Activated CD8-positive, alpha-beta T cell treated with anti-CD3 and anti-CD28 coated beads, Interleukin-2, amount 10 ng/mL, durations not matched to agents 7 days and 5 days (primary cell): ENCODE data around the gene LRRC74A. TPM values are rescaled to one million over a fixed set of nuclear protein-coding genes. Genes with fewer than 3 reads are reported as not detected.
A peak's percentile ranks its signal among the peaks of the same experiment; 100 is the strongest.

Experiments used
- ATAC-seq: fragments of 150-1000 bp; cut with Tn5 transposase; one replicate; pipeline ENCODE4 v1.10.0; 2021; ENCODE audit warnings: moderate library complexity
- CTCF ChIA-PET: fragments of 350-600 bp; sonication (Branson Sonifier 250); formaldehyde crosslinking; loops from one replicate; lab custom pipeline; 2021; ENCODE audit warnings: antibody characterized with exemption; lab: Charles Lee
- POLR2A ChIA-PET: fragments of 350-600 bp; sonication (Branson Sonifier 250); formaldehyde crosslinking; loops from one replicate; lab custom pipeline; 2021; ENCODE audit warnings: antibody characterized with exemption; lab: Charles Lee
- DNase-seq: peaks from one replicate; pipeline ENCODE4 v3.0.0-alpha.2; 2020
- H3K27ac Mint-ChIP-seq: one replicate; pipeline ENCODE4 v1.8.0; 2021; ENCODE audit warnings: mild to moderate bottlenecking, mixed read lengths
- H3K27me3 Mint-ChIP-seq: one replicate; pipeline ENCODE4 v1.8.0; 2021; ENCODE audit warnings: low read depth, mixed read lengths
- H3K36me3 Mint-ChIP-seq: one replicate; pipeline ENCODE4 v1.8.0; 2021; ENCODE audit warnings: low read depth, mixed read lengths
- H3K4me1 Mint-ChIP-seq: one replicate; pipeline ENCODE4 v1.8.0; 2021; ENCODE audit warnings: low read depth, mixed read lengths
- H3K4me3 Mint-ChIP-seq: one replicate; pipeline ENCODE4 v1.8.0; 2021; ENCODE audit warnings: mild to moderate bottlenecking, mixed read lengths
- H3K9me3 Mint-ChIP-seq: one replicate; pipeline ENCODE4 v1.8.0; 2022; ENCODE audit warnings: mixed read lengths; ENCODE audit not compliant: insufficient read depth
- total RNA-seq, 2 experiments: library from RNA; stranded (reverse); gene quantifications; one replicate each; pipeline ENCODE4 v1.2.3, GENCODE V29; 2021

Gene LRRC74A
- not detected for total RNA-seq

DNA sequence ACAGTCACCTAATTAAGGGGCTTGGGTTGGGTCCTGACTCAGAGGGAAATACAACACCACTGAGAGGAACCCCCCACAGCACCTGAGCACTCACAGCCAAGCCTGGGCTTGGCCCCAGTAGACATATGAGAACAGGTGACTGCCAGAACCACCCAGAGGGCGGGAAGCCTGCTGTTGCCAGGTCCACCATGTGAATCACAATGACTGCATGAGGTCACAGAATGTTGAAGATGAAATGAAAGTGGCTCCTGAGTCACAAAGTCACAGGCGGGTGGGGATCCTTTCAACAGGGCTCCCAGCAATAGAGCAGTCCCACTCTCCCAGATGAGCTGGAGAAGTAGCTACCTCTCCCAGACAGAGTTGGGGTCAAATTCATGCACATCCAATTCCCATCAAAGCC is at the start of gene LRRC74A:
LRRC74A (plus strand) TSS at position 287 of the 400 bp plus-strand sequence. CDS start 290 bp downstream, outside the sequence.
- Mint-ChIP-seq H3K4me3 (no peak within 1 kb of the TSS), H3K27me3 (peaks cover 5% of the 10 kb centered on the region), H3K9me3 (no peaks in the 10 kb centered on the region), H3K27ac (no peak within 1 kb of the TSS), H3K36me3 (no peaks in the 10 kb centered on the region), H3K4me1 (no peaks in the 10 kb centered on the region)
- ATAC-seq: no peak
- no peak for DNase-seq
- POLR2A ChIA-PET: no interaction called here
- CTCF ChIA-PET: no interaction called here

GRCh38 chr14:76776428-76777251 is 49.6 kb upstream of the LRRC74A start:
- Mint-ChIP-seq H3K9me3 (no peaks in the 10 kb centered on the region), H3K4me3 (no peak overlapping the region), H3K27ac (no peak overlapping the region), H3K36me3 (no peaks in the 10 kb centered on the region), H3K4me1 (peaks cover 37% of the 10 kb centered on the region), H3K27me3 (no peaks in the 10 kb centered on the region)
- ATAC-seq (no peak), DNase-seq (no peak)
- POLR2A ChIA-PET: interaction anchor here (1.5 kb wide), 1 partner anchor 10 kb away, joined by 4 read pairs; no protein-coding TSS in a partner anchor
- CTCF ChIA-PET: interaction anchor here (1.1 to 3.2 kb wide), 5 partner anchors 8 to 66 kb away, joined by 4 to 14 read pairs (median 8); no protein-coding TSS in a partner anchor

- Mint-ChIP-seq H3K27ac (no peak overlapping the region), H3K9me3 (no peaks in the 10 kb centered on the region), H3K27me3 (no peaks in the 10 kb centered on the region), H3K4me3 (no peak overlapping the region), H3K4me1 (peaks cover 47% of the 10 kb centered on the region), H3K36me3 (no peaks in the 10 kb centered on the region)
- DNase-seq (no peak), ATAC-seq (no peak)
- ChIA-PET POLR2A (no interaction called here), CTCF (interaction anchor here (1.1 to 3.2 kb wide), 3 partner anchors 9 to 67 kb away, joined by 5 to 14 read pairs (median 11); no protein-coding TSS in a partner anchor)
Measured at GRCh38 chr14:76777721-76778120, 48.5 kb upstream of the LRRC74A start.

DNA sequence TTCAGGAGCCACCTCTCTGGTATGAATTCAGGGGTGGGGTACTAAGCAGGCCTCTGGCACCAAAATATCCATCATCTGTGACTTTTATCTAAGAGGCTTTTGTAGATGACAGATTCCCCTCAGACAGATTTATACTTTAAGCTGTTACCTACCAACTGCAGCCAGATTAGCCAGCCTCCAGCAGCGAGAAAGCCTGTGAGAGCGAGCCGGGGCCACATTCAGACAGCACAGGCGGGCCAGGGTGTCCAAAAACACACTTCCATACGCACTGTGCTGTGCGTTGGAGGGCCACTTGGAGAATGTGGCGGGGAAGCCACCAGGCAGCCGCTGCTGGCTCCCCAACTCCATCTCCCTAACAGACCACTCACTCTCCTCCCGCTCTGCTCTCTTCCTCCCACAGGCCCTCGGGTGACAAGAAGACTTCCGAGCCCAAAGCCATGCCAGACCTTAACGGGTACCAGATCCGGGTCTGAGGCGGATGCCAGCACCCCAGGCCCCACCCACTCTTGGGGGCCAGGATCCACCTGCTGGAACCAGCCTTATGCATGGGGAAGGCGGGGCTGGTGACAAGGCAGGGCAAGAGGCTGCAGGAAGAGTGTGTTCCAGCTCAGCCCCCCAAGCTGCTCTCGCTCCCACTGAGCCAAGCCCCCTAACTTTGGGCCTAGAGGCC is 47.5 kb upstream of the LRRC74A start:
- Mint-ChIP-seq H3K27ac (peak overlapping the region; percentile 25), H3K9me3 (no peaks in the 10 kb centered on the region), H3K4me3 (no peak overlapping the region), H3K27me3 (no peaks in the 10 kb centered on the region), H3K36me3 (no peaks in the 10 kb centered on the region), H3K4me1 (peaks cover 51% of the 10 kb centered on the region)
- ATAC-seq (no peak), DNase-seq (no peak)
- POLR2A ChIA-PET: no interaction called here
- CTCF ChIA-PET: interaction anchor here (3.2 kb wide), 1 partner anchor 32 kb away, joined by 11 read pairs; no protein-coding TSS in a partner anchor

- no peaks in the 10 kb centered on the region for H3K27me3 Mint-ChIP-seq
- POLR2A ChIA-PET: interaction anchor here (0.6 kb wide), 1 partner anchor 9 kb away, joined by 3 read pairs; no protein-coding TSS in a partner anchor
Measured at GRCh38 chr14:76779221-76780057, 46.8 kb upstream of the LRRC74A start.

DNA sequence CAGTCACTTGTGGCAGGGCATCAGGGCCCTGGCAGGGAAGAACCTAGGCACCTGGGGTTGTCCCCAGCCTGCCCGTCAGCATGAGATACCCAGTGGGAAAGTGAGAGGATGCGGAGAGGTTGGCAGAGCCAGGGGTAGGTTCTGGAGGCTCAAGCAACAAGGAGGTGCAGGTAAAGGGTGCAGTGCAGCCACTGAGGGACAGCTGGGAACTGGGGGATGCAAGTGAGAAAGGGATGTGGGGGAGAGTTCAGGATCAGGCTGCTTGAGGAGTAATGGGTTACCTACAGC is 46.2 kb upstream of the LRRC74A start:
- POLR2A ChIA-PET: interaction anchor here (0.6 kb wide), 1 partner anchor 9 kb away, joined by 3 read pairs; no protein-coding TSS in a partner anchor
- ATAC-seq (no peak), DNase-seq (no peak)
- no peaks in the 10 kb centered on the region for H3K36me3 Mint-ChIP-seq
- peak overlapping the region; percentile 2 for H3K27ac Mint-ChIP-seq
- H3K4me1 Mint-ChIP-seq: peaks cover 62% of the 10 kb centered on the region
- CTCF ChIA-PET: interaction anchor here (3.2 to 8.9 kb wide), 2 partner anchors 31 to 71 kb away, joined by 11 to 104 read pairs; no protein-coding TSS in a partner anchor
- H3K9me3 Mint-ChIP-seq: no peaks in the 10 kb centered on the region
- no peaks in the 10 kb centered on the region for H3K27me3 Mint-ChIP-seq
- no peak overlapping the region for H3K4me3 Mint-ChIP-seq

More at GRCh38 chr14:76779221-76780057, 46.8 kb upstream of the LRRC74A start:
- DNase-seq: no peak
- CTCF ChIA-PET: interaction anchor here (3.2 to 8.9 kb wide), 2 partner anchors 31 to 70 kb away, joined by 11 to 104 read pairs; no protein-coding TSS in a partner anchor
- no peaks in the 10 kb centered on the region for H3K9me3 Mint-ChIP-seq
- H3K27ac Mint-ChIP-seq: peak overlapping the region; percentile 2
- H3K36me3 Mint-ChIP-seq: no peaks in the 10 kb centered on the region
- H3K4me1 Mint-ChIP-seq: peaks cover 57% of the 10 kb centered on the region
- ATAC-seq: no peak
- H3K4me3 Mint-ChIP-seq: no peak overlapping the region

DNA sequence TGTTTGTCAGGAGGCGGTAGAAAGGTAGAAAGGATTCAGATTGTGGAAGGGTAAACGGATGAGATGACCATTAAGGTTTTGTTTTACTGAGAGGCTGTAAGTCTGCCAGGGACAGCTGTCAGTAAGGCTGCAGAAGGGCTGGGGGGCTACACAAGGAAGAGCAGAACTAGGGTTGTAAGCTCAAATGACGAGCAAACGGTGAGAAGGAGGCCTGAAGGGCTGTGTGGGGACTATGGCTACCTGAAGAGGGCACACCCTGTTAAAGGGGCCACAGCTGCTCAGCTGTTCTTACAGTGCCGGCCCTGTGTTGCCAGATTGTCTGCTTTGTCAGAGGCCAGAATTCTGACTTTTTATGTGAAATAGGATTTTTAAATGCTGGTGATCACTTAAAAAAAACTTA is 45.8 kb upstream of the LRRC74A start:
- ChIA-PET CTCF (interaction anchor here (0.7 to 8.9 kb wide), 3 partner anchors 9 to 71 kb away, joined by 3 to 104 read pairs (median 6); no protein-coding TSS in a partner anchor), POLR2A (no interaction called here)
- Mint-ChIP-seq H3K27ac (peak overlapping the region; percentile 2), H3K36me3 (no peaks in the 10 kb centered on the region), H3K9me3 (no peaks in the 10 kb centered on the region), H3K27me3 (no peaks in the 10 kb centered on the region), H3K4me3 (no peak overlapping the region), H3K4me1 (peaks cover 62% of the 10 kb centered on the region)
- DNase-seq (no peak), ATAC-seq (no peak)

GRCh38 chr14:76780875-76781647 is 45.1 kb upstream of the LRRC74A start:
- Mint-ChIP-seq H3K4me1 (peaks cover 62% of the 10 kb centered on the region), H3K9me3 (no peaks in the 10 kb centered on the region), H3K36me3 (no peaks in the 10 kb centered on the region), H3K27me3 (no peaks in the 10 kb centered on the region), H3K27ac (peak overlapping the region; percentile 65), H3K4me3 (no peak overlapping the region)
- ATAC-seq (no peak), DNase-seq (no peak)
- ChIA-PET CTCF (interaction anchor here (0.5 to 8.9 kb wide), 5 partner anchors 8 to 149 kb away, joined by 3 to 104 read pairs (median 4); no protein-coding TSS in a partner anchor), POLR2A (interaction anchor here (0.9 kb wide), 1 partner anchor 10 kb away, joined by 3 read pairs; no protein-coding TSS in a partner anchor)

DNA sequence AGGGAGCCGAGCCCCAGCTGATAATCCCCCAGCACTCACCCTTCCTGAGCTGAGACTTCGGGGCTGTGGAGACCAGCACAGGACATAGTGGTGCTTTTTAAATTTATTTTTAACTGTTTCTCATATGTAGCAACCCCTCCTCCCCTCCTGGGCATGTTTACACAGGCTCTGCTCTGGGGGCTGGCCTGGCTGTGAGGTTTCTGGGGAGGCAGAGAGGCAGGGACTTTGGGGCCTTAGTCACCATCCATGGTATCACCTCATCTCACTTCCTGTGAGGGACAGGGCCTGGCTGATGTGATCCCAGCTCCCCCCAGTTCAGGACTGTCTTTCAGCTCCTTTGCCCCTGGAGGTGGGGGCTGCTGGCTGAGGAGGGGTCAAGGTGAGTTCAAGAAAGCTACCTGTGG is 44.6 kb upstream of the LRRC74A start:
- CTCF ChIA-PET: interaction anchor here (0.9 to 8.9 kb wide), 4 partner anchors 13 to 73 kb away, joined by 3 to 104 read pairs (median 21); partner anchors contain the start of gene ANGEL1
- DNase-seq (peak; percentile 45), ATAC-seq (peak; percentile 50)
- Mint-ChIP-seq H3K4me3 (no peak overlapping the region), H3K36me3 (no peaks in the 10 kb centered on the region), H3K9me3 (no peaks in the 10 kb centered on the region), H3K4me1 (peaks cover 62% of the 10 kb centered on the region), H3K27me3 (no peaks in the 10 kb centered on the region), H3K27ac (peak overlapping the region; percentile 72)
- POLR2A ChIA-PET: interaction anchor here (0.8 to 0.9 kb wide), 2 partner anchors 10 to 13 kb away, joined by 3 read pairs; no protein-coding TSS in a partner anchor

- H3K27me3 Mint-ChIP-seq: no peaks in the 10 kb centered on the region
- no peak overlapping the region for H3K4me3 Mint-ChIP-seq
- CTCF ChIA-PET: interaction anchor here (0.9 to 8.9 kb wide), 5 partner anchors 10 to 73 kb away, joined by 3 to 104 read pairs (median 5); partner anchors contain the start of gene ANGEL1
- H3K9me3 Mint-ChIP-seq: no peaks in the 10 kb centered on the region
- peak overlapping the region; percentile 72 for H3K27ac Mint-ChIP-seq
- H3K36me3 Mint-ChIP-seq: no peaks in the 10 kb centered on the region
- POLR2A ChIA-PET: interaction anchor here (0.5 to 1.0 kb wide), 3 partner anchors 11 to 233 kb away, joined by 3 to 5 read pairs (median 4); no protein-coding TSS in a partner anchor
- ATAC-seq (no peak), DNase-seq (no peak)
- peaks cover 62% of the 10 kb centered on the region for H3K4me1 Mint-ChIP-seq
Measured at GRCh38 chr14:76782115-76782884, 43.9 kb upstream of the LRRC74A start.
